Activated T-cell treated with anti-CD3 and anti-CD28 coated beads, Interleukin-2, amount 50 U/mL, for 24 hours (primary cell): ENCODE data around the gene MYO1B.
"Not testable (repeated sequence)": the region's sequence is repeated elsewhere in the genome, so short reads cannot be mapped to it uniquely, and the experiment has no call there.

Experiments used
- DNase-seq: peaks from one replicate; pipeline ENCODE4 v3.0.0-alpha.2; 2020
- H3K27ac Mint-ChIP-seq: 2 replicates; pipeline ENCODE4 v1.8.0; 2020; ENCODE audit warnings: mild to moderate bottlenecking, mixed read lengths
- H3K27me3 Mint-ChIP-seq: 2 replicates; pipeline ENCODE4 v1.8.0; 2020; ENCODE audit warnings: mixed read lengths
- H3K36me3 Mint-ChIP-seq: 2 replicates; pipeline ENCODE4 v1.8.0; 2020; ENCODE audit warnings: low read depth, mixed read lengths
- H3K4me1 Mint-ChIP-seq: 2 replicates; pipeline ENCODE4 v1.8.0; 2020; ENCODE audit warnings: low read depth, mixed read lengths
- H3K4me3 Mint-ChIP-seq: 2 replicates; pipeline ENCODE4 v1.8.0; 2020; ENCODE audit warnings: mild to moderate bottlenecking, moderate library complexity, mixed read lengths
- H3K9me3 Mint-ChIP-seq: 2 replicates; pipeline ENCODE4 v1.8.0; 2020; ENCODE audit warnings: mixed read lengths

Gene MYO1B

DNA sequence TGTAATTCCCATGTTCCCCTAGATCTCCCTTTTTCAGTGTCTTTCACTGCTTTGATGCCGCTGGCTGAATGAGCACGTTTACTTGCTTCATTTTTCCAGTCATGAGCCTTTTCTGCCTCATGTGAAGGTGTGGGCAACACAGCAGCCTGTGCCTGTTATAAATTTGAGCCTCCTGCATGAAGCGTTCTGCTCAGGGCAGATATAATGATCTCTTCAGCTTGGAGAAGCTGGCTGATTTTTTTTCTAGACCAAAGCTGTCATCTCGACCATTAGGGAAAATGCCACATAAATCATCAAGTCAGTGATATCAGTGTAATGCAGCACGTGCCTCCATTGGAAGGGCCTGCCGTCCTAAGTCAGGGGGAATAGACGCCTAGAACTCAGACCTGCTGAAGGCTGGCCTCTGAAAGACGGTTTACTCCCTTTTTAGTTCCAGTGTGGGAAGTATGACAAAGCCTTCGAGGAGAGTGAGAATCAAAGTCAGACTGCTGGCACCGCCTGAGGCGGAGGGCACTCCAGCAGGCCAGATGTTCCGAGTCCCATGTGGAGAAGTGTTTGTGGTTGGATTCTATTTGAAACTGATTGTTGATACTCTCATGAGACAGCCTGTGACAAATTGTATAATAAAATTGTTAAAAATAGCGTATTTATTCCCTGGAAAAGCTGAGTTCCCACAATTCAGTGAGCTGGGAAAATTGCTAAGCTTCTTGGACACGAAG lies 196.5 kb downstream of the MYO1B start:
- H3K4me1 Mint-ChIP-seq = no peaks in the 10 kb centered on the region
- H3K27me3 Mint-ChIP-seq = peaks cover 3% of the 10 kb centered on the region
- H3K27ac Mint-ChIP-seq = no peak overlapping the region
- DNase-seq = no peak
- no peaks in the 10 kb centered on the region for H3K9me3 Mint-ChIP-seq
- no peaks in the 10 kb centered on the region for H3K36me3 Mint-ChIP-seq
- no peak overlapping the region for H3K4me3 Mint-ChIP-seq

DNA sequence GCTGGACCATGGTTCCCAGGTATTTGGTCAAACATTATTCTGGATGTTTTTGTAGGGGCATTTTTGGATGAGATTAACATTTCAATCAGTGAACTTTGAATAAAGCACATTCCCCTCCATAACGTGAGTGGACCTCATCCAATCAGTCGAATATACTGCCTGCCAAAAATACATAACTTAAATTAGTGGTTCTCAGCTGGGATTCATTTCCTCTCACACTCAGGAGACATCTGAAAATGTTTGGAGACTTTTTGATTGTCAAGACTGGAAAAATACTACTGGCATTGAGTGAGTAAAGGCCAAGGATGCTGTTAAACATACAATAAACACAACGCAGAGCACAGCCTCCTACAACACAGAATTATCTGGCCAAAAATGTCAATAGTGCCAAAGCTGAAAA lies 198.2 kb downstream of the MYO1B start:
- Mint-ChIP-seq H3K4me3 (no peak overlapping the region), H3K9me3 (no peaks in the 10 kb centered on the region), H3K27ac (no peak overlapping the region), H3K36me3 (no peaks in the 10 kb centered on the region), H3K27me3 (peaks cover 6% of the 10 kb centered on the region), H3K4me1 (no peaks in the 10 kb centered on the region)
- DNase-seq = no peak

DNA sequence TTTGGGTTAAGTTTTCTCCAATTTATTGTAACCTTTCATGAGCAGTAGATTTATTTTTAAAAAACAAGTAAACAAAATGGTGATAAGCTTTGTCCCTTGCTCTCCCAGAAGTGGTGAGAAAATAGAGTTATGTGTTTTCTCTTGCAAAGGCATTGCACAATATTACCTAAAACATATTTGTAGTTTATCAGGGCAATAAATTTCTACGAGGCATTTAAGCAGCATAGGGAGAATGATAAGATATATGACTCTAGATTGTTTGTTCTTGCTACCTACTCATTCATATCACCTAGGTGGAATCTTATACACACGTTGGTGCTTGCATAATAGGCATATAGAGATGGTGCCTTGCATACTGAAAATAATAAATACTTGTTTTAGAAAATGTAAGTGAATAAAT lies 201.7 kb downstream of the MYO1B start:
- H3K4me3 Mint-ChIP-seq = no peak overlapping the region

DNA sequence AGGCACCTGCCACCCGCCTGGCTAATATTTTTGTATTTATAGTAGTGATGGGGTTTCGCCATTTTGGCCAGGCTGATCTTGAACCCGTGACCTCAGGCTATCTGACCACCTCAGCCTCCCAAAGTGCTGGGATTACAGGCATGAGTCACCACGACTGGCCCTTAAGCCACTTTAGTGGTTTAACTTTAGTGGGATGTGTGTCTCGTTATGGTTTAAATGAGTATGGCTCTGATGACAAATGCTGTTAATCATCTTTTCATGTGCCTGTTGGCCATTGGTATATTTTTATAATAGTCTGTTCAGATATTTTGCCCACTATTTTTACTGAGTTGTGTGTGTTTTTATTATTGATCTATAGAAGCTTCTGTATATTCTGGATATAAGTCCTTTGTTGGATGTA lies 205.9 kb downstream of the MYO1B start:
- Mint-ChIP-seq H3K27me3 (peaks cover 18% of the 10 kb centered on the region), H3K4me3 (no peak overlapping the region), H3K36me3 (no peaks in the 10 kb centered on the region), H3K27ac (no peak overlapping the region), H3K9me3 (peaks cover 3% of the 10 kb centered on the region), H3K4me1 (no peaks in the 10 kb centered on the region)
- DNase-seq = no peak

More for the DNA sequence above, 201.7 kb downstream of the MYO1B start:
- H3K36me3 Mint-ChIP-seq = no peaks in the 10 kb centered on the region
- no peak overlapping the region for H3K27ac Mint-ChIP-seq
- no peak for DNase-seq
- peaks cover 10% of the 10 kb centered on the region for H3K27me3 Mint-ChIP-seq
- H3K9me3 Mint-ChIP-seq = peaks cover 3% of the 10 kb centered on the region
- no peaks in the 10 kb centered on the region for H3K4me1 Mint-ChIP-seq

DNA sequence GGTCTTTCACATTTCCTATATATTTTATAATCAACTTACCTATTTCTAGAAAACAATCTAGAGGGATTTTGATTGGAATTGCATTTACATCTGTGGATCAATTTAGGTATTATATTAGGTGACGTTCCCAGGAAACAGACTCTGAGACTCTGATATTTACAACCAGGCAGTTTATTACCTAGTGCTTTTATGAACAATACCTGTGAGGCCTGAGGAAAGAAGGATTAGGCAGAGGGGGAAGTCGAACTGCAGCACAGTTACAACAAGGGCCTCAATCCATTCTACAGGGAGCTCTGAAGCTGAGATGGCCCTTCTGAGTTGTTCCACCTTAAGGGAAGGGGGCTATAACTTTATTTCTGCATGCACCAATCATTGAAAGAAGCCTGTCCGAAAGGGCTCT lies 206.9 kb downstream of the MYO1B start:
- no peaks in the 10 kb centered on the region for H3K36me3 Mint-ChIP-seq
- peaks cover 15% of the 10 kb centered on the region for H3K27me3 Mint-ChIP-seq
- no peaks in the 10 kb centered on the region for H3K4me1 Mint-ChIP-seq
- no peak overlapping the region for H3K4me3 Mint-ChIP-seq
- no peak overlapping the region for H3K27ac Mint-ChIP-seq
- DNase-seq = no peak
- H3K9me3 Mint-ChIP-seq = peaks cover 3% of the 10 kb centered on the region

DNA sequence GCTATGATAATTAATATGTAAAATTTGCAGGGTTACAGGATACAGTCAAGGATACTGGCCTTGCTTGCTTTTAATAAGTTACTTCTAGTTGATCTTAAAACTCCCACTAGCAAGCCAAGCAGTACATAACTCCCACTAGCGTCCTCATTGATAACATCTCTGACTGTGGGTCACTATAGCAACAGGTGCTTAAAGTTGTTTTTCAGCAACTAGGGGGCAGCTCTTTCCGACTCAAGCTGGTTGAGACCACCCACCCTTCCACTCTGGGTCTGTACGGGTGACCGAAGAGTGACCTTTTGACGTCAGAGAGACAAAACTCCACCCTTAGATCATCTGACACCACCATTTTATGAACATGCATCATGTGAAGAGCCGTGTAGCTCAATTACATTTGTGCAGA lies 208.6 kb downstream of the MYO1B start:
- Mint-ChIP-seq H3K36me3 (no peaks in the 10 kb centered on the region), H3K27ac (no peak overlapping the region), H3K4me1 (no peaks in the 10 kb centered on the region), H3K9me3 (peaks cover 5% of the 10 kb centered on the region), H3K27me3 (peaks cover 11% of the 10 kb centered on the region), H3K4me3 (no peak overlapping the region)
- no peak for DNase-seq

DNA sequence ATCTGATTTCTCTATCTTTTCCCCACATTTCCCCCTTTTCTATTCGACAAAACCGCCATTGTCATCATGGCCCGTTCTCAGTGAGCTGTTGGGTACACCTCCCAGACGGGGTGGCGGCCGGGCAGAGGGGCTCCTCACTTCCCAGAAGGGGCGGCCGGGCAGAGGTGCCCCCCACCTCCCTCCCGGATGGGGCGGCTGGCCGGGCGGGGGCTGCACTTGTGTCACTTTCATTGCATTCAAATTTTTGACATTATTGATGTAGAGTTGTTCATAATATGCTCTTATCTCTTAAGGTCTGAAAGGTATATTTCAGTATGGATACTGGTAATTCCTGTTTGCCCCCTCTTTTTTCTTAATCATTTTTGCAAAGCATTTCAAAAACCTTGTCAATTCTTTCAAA lies 211.3 kb downstream of the MYO1B start:
- DNase-seq, H3K4me3 Mint-ChIP-seq, H3K4me1 Mint-ChIP-seq, H3K36me3 Mint-ChIP-seq, H3K27ac Mint-ChIP-seq: not testable (repeated sequence)
- Mint-ChIP-seq H3K27me3 (peaks cover 10% of the 10 kb centered on the region), H3K9me3 (peaks cover 14% of the 10 kb centered on the region)

DNA sequence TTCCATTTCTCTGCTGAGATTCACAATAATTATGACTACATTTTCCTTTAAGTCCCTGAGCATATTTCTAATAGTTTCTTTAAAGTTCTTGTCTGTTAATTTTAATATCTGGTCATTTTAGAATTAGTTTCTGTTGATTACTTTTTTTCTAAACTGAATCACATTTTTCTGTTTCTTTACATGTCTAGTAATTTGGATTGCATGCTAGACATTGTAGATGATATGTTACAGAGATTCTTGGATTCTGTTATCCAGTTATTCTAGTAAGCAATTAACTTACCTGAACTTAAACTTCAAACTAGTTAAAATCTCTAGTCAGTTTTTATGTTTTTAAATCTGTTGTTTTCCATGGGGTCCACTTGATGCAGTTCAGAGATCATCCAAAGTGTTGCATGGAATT lies 214.0 kb downstream of the MYO1B start:
- DNase-seq = no peak
- Mint-ChIP-seq H3K36me3 (no peaks in the 10 kb centered on the region), H3K4me1 (no peaks in the 10 kb centered on the region), H3K27me3 (peaks cover 3% of the 10 kb centered on the region), H3K4me3 (no peak overlapping the region), H3K27ac (no peak overlapping the region), H3K9me3 (peaks cover 14% of the 10 kb centered on the region)

DNA sequence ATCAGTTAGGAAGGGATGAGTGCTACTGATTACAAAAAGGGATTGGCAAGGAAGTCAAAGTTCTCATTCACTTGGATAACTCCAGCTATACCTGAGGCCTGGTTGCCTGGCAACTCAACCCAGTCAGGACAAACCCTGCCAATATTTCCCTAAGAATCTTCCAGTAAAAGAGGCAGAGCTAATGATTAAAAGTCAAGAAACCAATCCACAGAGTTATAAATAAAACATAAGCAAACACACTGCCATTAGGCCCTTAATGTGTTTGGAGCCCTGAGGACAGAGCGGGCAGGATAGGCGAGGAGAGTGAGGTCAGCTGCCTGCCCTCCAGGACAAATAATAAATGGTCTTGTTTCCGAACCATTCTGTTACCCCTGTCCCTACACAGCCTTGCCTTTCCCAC lies 217.2 kb downstream of the MYO1B start:
- no peaks in the 10 kb centered on the region for H3K36me3 Mint-ChIP-seq
- no peak for DNase-seq
- H3K9me3 Mint-ChIP-seq = peaks cover 14% of the 10 kb centered on the region
- H3K27ac Mint-ChIP-seq = no peak overlapping the region
- no peaks in the 10 kb centered on the region for H3K4me1 Mint-ChIP-seq
- H3K27me3 Mint-ChIP-seq = peaks cover 2% of the 10 kb centered on the region
- H3K4me3 Mint-ChIP-seq = no peak overlapping the region

DNA sequence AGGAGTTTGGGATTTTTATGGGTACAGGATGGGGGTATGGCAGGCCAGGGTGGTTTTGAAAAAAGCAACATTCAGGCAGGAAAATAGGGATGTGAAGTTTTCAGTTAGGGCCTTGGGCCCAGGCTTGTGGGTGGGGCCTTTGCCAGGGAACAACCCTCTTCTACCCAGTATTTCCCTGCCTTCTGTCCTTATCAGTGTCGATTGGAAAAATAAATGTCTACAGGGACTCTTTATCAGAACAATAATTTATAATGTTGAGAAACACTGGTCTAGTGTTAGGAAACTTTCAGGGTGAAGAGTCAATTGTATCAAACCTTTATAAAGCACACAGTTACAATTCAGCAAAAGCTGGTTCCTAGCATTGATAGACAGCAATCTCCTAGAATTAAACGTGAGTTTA lies 218.6 kb downstream of the MYO1B start:
- no peak for DNase-seq
- Mint-ChIP-seq H3K36me3 (no peaks in the 10 kb centered on the region), H3K9me3 (peaks cover 12% of the 10 kb centered on the region), H3K4me1 (no peaks in the 10 kb centered on the region), H3K27me3 (peaks cover 2% of the 10 kb centered on the region), H3K27ac (no peak overlapping the region), H3K4me3 (no peak overlapping the region)

DNA sequence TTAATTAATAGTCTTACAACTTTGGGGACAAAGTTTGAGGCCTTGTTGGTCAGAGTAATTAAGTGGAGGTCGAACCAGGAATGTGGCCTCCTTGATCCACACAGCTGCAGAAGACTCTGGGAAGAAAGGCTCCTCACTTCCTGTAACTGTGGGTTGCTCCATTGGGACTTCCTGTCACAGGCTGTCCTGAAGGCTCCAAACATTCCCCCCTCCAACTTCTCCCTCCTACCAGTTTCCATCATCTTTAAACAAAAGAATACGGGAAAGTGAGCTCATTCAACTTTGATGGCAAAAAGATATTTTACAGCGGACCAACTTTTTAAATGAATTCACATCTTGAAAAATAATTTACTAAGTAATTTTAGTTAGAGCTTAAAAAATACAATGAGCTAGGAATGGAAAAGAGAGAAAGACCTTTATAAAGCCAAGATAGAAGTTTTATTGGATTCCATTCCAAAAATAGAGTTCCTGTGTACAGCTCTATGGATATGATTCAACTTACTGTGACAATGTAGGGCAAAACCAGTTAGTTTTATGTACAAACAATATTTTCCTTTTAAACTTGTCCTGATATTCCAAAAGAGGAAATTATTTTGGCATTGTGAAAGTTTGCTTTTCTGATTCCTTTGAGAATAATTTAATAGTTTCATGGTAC lies 220.7 kb downstream of the MYO1B start:
- no peaks in the 10 kb centered on the region for H3K9me3 Mint-ChIP-seq
- no peak for DNase-seq
- H3K4me3 Mint-ChIP-seq = no peak overlapping the region
- peaks cover 2% of the 10 kb centered on the region for H3K27me3 Mint-ChIP-seq
- no peaks in the 10 kb centered on the region for H3K4me1 Mint-ChIP-seq
- no peaks in the 10 kb centered on the region for H3K36me3 Mint-ChIP-seq
- H3K27ac Mint-ChIP-seq = no peak overlapping the region

DNA sequence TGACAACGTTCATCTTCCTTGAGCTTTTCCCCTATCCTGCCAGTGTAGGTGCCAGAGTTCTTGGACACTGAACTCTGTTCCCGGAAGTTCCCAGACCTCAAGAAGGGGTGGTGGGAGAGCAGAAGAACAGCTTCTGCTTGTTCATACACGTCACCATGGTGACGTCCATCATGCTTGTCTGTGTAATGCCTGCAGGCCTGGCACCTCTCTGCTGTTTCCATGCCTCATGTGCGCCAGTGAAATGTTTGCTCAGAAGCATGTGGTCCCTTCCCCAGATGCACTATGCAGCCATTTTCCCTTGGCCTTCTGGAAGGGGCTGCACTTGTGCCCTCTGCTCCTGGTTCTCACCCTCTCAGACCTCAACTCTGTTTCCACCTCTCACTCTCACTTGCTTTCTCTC lies 221.9 kb downstream of the MYO1B start:
- Mint-ChIP-seq H3K4me3 (no peak overlapping the region), H3K9me3 (no peaks in the 10 kb centered on the region), H3K4me1 (no peaks in the 10 kb centered on the region), H3K27ac (no peak overlapping the region), H3K36me3 (no peaks in the 10 kb centered on the region), H3K27me3 (no peaks in the 10 kb centered on the region)
- no peak for DNase-seq

DNA sequence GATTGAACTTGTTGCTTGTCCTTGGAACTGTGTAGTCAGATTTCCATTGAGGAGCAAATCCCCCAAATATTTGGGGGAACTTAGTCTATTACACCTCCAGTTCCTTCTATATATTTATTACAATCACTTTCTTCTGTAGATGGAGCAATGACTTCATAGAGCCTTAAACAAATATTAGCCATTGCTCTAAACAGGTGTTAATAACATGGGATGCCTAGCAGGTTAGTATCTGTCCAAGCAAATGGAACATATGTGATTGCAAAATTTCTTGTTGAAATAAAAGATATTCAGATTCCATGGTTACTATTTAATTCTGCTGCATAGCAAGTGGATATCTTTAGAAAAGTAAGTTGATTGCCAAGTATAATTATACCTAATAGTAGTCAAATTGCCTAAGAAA lies 225.1 kb downstream of the MYO1B start:
- Mint-ChIP-seq H3K4me1 (no peaks in the 10 kb centered on the region), H3K36me3 (no peaks in the 10 kb centered on the region), H3K9me3 (no peaks in the 10 kb centered on the region)

DNA sequence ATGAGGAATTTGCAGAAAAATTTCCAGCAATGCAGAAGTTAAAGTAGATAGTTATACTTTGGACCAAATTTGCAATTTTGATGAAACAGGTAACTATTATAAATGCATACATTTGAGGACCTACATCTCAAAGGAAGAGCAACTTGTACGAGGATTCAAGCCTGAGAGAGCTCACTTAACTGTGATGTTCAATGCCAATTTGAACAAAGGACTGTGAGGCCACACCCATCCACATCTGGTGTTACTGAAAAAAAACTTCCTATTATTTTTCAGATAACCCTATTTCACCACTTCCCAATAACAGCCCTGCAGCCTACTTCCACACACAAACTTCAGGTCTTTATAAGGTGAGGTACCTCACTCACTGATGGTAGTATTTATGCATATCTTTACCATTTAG lies 229.3 kb downstream of the MYO1B start:
- DNase-seq = no peak
- no peaks in the 10 kb centered on the region for H3K9me3 Mint-ChIP-seq
- no peak overlapping the region for H3K4me3 Mint-ChIP-seq
- no peaks in the 10 kb centered on the region for H3K27me3 Mint-ChIP-seq
- H3K27ac Mint-ChIP-seq = no peak overlapping the region
- H3K4me1 Mint-ChIP-seq = no peaks in the 10 kb centered on the region
- H3K36me3 Mint-ChIP-seq = no peaks in the 10 kb centered on the region

More for the DNA sequence above, 225.1 kb downstream of the MYO1B start:
- Mint-ChIP-seq H3K27ac (no peak overlapping the region), H3K27me3 (no peaks in the 10 kb centered on the region), H3K4me3 (no peak overlapping the region)
- no peak for DNase-seq
